GM19324 (cell line): Measurements from ENCODE around the gene FAM168B.
"Not testable (repeated sequence)": the region's sequence is repeated elsewhere in the genome, so short reads cannot be mapped to it uniquely, and the experiment has no call there.

Source experiments
- ATAC-seq: cut with Tn5 transposase; IDR thresholded peaks from one replicate; pipeline ENCODE4 v1.9.1; 2021; ENCODE audit warnings: mild to moderate bottlenecking, moderate library complexity; ENCODE audit not compliant: unreplicated experiment, low FRiP score

The FAM168B gene

DNA sequence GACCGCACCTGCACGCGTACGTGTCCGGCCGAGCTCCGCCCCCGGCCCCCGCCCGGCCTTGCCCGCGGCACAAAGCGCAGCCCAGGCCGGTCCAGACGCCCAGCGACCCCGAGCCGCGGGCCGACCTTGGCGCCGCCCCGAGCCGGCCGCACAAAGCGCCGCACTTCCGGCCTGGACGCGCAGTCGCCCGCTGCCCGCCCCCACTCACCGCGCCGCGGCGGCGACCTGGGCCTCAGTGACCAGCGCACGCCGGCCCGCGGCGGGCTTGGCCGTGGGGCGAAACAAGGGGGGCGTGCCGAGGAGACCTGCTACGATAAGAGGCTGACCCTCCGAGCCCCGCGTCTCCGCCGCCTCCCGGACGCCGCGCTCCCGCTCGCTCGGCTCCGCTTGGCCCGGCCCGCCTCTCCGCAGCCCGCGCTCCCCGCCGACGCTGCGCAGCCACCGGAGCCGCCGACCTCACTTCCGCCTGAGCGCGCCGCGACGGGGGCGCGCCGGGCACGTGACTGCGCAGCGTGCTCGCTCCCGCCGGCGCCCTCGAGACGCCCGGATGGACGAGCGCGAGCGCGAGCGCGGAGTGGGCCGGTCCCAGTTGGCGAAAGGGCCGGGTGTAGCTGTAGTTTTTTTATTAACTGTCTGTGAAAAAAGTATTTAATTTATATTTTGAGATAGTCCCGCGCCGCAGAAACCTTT lies at the start of gene FAM168B:
Gene FAM168B, minus strand, starts transcription at position 455 of the 690 bp plus-strand sequence. CDS start 10,814 bp downstream, outside the sequence.
- peak; percentile 90 for ATAC-seq

DNA sequence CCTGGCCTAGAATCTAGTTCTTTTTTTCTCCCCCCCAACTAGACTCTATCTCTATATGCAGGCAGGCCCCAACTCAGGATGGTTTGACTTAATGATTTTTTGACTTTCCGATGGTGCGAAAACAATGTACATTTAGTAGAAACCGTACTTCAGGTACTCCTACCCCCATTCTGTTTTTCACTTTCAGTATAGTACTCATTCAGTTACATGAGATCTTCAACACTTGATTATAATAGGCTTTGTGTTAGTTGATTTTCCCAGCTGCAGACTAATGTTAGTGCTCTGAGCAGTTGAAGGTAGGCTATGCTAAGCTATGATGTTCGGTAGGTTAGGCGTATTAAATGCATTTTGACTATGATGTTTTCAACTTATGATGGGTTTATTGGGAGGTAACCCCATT lies 49.6 kb upstream of the FAM168B start:
- ATAC-seq = no peak

DNA sequence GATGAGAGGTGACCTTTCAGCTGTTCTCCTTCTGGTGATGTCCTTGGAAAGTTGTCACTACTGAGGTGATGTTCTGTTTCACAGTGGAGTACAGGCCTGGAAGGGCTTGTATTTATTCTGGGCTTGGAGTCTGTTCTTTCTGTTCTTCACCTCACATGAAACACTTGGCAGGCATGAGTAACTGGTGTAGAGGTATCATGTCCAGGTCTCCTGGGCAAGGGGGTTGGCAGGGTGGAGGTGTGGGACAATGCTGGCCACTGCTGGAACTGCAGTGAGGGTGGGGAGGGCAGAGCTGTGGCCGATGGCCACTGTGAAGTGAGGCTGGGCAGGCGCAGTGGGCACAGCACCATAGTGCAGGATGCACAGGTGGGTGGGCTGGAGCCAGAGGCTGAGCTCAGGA lies 47.3 kb upstream of the FAM168B start:
- ATAC-seq = no peak

GRCh38 chr2:131132729-131133128 lies 39.5 kb upstream of the FAM168B start:
- no peak for ATAC-seq

- no peak for ATAC-seq
These were observed 37.0 kb upstream of the FAM168B start for GRCh38 chr2:131130298-131130596.

GRCh38 chr2:131127981-131128380 lies 34.7 kb upstream of the FAM168B start:
- ATAC-seq = no peak

DNA sequence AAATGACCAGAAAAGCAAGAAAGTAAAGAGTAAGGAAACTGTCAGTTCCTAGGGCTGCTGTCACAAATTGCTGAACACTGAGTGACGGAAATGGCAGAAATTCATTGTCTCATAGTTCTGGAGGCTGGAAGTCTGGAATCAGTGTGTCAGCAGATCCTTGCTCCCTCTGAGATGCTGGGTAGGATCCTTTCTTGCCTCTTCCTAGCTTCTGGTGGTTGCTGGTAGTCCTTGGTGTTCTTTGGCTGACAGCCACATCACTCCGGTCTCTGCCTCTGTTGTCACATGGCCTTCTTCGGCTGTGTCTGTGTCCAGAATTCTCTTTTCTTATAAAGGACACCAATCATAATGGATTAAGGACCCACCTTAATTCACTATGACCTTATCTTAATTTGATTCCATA lies 33.8 kb upstream of the FAM168B start:
- ATAC-seq = no peak

DNA sequence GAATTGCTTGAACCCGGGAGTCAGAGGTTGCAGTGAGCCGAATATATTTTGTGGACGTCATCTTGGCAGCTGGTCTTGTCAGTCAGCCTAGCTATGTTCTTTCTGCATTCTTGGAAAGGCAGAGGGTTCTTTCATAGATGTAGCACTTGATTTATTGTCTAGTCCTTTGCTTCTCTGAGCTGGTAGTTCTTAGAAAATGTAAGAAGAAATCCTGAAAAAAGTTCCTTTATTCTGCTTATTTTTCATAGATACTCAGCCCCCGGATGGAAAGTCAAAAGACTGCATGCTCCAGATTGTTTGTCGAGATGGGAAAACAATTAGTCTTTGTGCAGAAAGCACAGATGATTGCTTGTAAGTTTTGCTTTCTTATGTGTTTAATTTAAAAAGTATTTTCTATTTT lies 33.2 kb upstream of the FAM168B start:
- ATAC-seq = no peak

DNA sequence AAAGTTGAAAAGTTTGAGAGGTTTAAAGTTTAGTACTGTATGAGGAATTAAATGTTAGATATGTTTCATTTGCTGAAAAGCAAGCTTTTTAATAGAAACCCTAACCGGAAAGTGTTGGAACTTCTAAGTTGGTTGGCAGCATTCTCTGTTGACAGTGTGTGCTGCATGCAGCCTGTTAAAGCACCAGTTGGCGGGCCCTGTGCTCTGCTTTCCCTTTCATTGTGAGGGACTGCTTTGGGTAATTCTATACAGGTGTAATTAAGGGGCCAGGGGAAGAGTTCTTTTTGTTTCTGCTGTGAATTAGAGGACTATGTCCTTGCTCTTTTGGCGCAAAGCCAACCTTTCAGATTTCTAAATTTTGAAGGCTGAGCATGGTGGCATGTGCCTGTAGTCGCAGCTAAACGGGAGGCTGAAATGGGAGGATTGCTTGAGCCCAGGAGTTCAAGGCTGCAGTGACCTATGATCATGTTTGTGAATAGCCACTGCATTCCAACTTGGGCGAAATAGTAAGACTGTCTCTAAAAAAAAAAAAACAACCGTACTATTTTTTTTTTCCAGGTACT lies 32.0 kb upstream of the FAM168B start:
- ATAC-seq = no peak

DNA sequence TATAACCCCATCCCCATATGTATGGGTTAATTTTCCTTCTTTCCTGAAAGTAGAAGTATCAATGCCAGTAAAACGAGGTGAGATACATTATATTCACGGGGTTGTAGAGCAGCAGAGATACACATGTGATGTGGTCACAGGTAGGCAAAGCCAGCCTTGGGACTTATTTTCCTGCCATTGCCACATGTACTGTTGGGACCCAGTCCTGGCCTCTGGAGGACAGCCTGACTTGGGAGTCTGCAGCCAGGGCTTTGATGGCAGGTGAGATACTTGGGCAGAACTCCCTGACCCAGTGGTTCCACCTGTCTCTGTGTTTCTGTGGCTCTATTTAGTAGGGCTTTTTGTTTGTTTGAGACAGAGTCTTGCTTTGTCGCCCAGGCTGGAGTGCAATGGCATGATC lies 29.9 kb upstream of the FAM168B start:
- no peak for ATAC-seq

- ATAC-seq = no peak
These were observed 29.2 kb upstream of the FAM168B start for GRCh38 chr2:131122496-131122895.

DNA sequence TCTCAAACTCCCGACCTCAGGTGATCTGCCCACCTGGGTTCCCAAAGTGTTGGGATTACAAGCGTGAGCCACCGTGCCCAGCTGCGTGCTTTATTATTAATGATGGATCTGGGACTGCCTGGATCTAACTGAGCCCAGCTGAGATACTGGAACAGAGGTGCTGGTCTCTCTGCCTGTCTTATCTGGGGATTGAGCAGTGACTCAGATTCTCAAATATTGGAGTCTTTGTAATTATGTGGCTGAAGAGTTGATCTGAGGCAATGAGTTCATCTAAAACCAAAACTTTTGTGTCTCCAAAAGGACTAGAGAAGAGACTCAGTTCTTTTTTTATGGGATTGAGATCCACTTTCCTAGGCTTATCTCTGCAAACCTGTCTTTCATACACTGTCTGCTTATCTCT lies 28.2 kb upstream of the FAM168B start:
- no peak for ATAC-seq

- ATAC-seq = no peak
These were observed 27.6 kb upstream of the FAM168B start for GRCh38 chr2:131120815-131121317.

DNA sequence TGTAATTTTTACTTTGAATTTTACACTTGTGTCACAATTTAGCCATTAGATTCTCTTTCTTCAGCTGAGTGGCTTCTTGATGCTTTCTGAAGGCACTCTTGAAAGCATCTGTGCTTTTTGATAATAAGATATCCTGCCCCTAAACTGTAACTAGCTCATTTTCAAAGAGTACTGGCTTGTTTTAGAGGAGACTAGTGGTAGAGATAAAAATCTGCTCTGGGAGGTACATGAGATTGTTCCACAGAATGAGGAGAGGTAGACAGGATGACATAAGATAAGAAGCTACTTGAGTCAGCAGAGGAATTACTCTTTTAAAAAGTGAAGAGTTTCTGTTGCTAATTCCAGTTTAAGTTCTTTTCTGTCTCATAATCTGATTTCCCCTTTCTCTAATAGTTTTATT lies 22.5 kb upstream of the FAM168B start:
- no peak for ATAC-seq

DNA sequence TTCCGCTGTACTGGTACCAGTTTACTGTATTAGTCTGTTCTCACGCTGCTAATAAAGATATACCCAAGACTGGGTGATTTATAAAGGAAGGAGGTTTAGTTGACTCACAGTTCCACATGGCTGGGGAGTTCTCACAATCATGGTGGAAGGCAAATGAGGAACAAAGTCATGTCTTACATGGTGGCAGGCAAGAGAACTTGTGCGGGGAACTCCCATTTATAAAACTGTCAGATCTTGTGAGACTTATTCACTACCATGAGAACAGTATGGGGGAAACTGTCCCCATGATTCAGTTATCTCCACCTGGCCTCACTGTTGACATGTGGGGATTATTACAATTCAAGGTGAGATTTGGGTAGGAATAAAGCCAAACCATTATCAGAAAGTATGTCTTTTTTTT lies 21.7 kb upstream of the FAM168B start:
- ATAC-seq = not testable (repeated sequence)

DNA sequence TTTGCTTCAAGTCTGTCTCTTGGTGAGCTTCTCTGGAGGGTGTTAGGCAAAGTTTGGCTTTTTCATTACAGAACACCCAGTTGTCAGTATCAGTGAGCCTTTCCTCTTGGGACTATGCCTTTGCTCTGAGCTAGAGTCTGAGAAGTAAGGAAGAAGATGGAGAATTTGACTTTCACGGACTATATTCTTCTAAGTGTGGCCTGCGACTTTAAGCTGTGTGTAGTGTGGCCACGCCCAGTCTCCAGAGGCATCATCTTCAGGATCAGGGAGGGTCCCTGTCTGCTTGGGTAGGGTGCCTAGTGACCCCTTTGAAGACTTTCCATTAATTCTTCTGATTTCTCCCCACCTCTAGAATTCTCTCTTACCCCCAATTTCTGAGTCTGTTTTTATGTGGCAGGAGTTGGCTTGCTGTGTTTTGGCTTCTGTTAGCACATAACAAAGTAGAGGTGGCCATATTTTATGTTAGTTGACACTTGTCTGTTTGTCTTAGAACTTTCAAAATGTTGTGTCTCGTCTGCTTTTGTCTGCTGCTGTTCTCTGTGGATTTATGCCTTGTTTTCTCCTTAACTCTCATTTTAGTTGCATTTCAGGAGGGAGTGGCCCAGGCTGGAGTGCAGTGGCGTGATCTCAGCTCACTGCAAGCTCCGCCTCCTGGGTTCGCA lies 20.4 kb upstream of the FAM168B start:
- ATAC-seq = no peak

DNA sequence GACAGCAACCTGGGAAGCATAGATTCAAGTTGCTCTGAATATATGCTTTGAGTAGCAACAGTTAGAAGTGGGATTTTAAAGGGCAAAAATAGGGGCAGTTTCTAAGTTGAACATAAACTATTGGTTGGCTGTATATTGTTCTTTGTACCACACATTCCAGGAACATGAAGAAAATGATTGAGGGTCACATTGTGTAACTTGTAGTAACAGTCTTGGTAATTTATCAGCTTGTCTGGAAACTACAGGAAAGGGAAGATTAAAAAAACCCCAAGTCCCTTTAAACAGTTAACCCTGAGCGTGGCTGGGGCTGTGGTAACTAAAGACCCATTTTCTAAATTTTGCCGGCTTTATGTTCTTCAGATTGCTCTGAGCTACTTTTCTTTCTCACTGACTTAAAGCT lies 19.3 kb upstream of the FAM168B start:
- ATAC-seq = no peak

DNA sequence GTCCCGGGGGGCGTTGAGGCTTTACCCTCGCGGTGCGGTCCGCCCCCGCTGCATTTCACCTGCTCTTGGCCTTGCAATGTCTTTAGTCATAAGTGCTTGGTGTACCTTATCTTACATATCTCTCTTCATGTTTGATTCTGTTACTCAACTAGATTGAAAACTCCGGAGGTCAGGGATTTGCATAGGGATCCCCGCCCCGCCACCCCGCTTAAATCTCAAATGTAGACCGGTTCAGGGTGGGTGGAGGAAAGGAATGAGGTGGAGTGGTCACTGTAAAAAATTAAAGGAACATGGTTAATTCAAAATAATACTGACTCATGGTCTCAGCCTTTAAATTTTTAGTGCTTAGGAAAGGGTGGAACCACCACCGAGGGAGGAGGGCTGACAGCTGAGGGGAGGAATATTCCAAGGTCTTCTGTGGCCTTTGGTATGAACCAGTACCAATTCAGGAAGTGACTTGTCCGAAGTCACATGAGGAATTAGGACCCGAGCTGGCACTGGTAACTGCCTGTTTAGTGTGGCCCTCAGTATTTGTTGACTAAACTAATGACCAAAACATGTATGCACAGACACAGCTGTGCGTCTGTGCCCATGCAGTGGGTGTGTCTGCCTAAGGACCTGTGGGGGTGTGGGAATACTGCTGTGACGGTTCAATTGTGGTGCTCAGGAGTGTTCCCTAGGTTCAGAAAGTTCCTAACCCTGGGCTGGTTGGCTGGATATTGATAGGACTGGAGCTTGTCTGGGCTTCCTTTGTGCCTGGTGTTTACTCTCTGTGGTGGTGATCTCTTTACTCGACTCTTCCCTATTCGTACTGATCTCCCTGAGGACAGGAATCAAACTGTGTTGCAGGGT lies 12.9 kb upstream of the FAM168B start:
- ATAC-seq = peak; percentile 40

DNA sequence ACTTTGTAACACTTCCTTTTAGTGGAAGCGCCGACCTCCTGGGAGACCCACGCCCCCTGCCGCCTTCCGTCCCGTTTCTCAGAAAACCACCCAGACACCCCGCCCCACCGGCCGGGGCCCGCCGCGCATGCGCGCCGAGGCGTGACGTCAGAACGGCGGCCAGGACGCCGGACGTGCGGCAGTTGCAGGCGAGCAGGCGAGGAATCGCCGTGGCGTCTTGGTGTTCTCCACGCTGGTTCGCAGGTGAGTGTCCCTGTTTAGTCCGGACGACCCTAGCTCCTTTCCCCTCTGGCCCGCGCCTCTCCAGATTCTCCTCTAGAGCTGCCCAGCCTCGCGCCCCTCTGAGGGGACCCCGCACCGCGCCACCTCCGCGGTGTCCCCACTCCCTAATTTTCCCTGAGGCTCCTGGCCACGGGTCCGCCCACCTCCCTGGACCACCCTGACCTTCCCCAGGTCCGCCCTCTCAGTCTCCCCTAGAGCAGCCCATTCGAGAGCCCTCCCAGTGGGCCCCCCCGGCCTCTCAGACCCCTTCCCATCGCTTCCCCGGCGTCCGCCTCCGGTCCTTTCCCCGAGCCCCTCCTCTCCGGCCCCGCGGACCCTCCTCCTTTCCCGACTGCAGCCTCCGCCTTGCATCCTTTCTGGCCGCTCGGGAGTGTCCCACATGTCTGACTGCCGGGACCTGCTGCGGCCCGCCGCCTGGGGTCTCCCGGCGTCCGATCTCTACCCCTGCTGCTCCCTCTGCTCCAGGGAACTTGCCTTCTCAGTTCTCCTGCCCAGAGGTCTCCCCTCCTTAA lies 12.1 kb upstream of the FAM168B start, which contains the start of gene PLEKHB2:
Gene PLEKHB2, plus strand, starts transcription at position 181 of the 794 bp plus-strand sequence. CDS start 15,606 bp downstream, outside the sequence.
- ATAC-seq = peak; percentile 87
